ENCODE data around the gene NTNG1. TPM values are rescaled to one million over a fixed set of nuclear protein-coding genes. Genes with fewer than 3 reads are reported as not detected.
A peak's percentile ranks its signal among the peaks of the same experiment; 100 is the strongest.

The NTNG1 gene
- total and polyA plus RNA-seq, 9 donors: 10.9 to 21.3 (median 13.8) TPM

DNA sequence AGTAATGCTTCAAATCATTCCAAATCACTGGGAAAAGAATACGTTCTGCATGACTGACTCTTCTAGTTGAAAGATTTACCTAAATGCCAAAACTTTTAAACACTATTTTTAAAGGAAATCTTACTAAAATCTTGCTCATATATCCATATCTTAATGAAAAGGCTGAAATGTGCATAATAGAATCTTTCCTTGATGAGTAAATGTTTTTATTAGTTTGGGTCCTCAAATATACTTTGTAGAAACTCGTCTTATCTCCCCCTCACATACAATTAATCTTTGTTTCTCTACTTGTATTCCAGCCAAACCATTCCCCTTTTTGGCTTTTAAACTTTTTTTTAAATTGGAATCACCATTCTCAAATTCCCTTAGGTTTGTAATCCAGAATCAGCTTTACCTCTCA lies 110.2 kb downstream of the NTNG1 start:
- Histone ChIP-seq H3K36me3 (ENCODE audit: control insufficient read depth, insufficient read depth, low read length) (no peaks in the 10 kb centered on the region), H3K27ac (ENCODE audit: low read length) (no peak overlapping the region), H3K27me3 (ENCODE audit: control insufficient read depth, insufficient read depth, low read length) (no peaks in the 10 kb centered on the region), H3K9me3 (replicated peaks; ENCODE audit: control insufficient read depth, low read depth, low read length) (no peaks in the 10 kb centered on the region), H3K4me3 (ENCODE audit: low read length) (no peak overlapping the region), H3K4me1 (ENCODE audit: control insufficient read depth, insufficient read depth, low read length) (no peaks in the 10 kb centered on the region)
- WGBS (ENCODE audit: insufficient coverage): 0% methylated on average over 1 of the region's 2 CpGs
- no peak for DNase-seq

DNA sequence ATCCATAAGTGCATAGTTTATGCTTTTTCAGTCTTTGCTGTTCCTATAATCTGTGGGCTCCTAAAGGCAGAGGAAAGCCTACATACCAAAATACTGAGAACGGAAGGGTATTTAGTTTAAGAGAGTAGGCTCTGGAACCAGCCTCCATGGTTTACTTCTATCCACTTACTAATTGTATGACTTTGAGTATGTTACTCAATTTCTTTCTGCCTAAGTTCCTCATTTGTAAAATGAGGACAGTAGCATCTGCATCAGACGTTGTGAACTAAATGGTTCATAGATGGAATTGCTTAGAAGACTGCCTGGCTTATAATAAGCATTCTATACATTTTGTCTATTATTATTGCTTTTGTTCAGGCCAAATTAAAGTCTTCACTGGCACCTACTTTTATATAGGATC lies 111.0 kb downstream of the NTNG1 start:
- Histone ChIP-seq H3K9me3 (replicated peaks; ENCODE audit: control insufficient read depth, low read depth, low read length) (no peaks in the 10 kb centered on the region), H3K27me3 (ENCODE audit: control insufficient read depth, insufficient read depth, low read length) (no peaks in the 10 kb centered on the region), H3K4me1 (ENCODE audit: control insufficient read depth, insufficient read depth, low read length) (no peaks in the 10 kb centered on the region), H3K27ac (ENCODE audit: low read length) (no peak overlapping the region), H3K4me3 (ENCODE audit: low read length) (no peak overlapping the region), H3K36me3 (ENCODE audit: control insufficient read depth, insufficient read depth, low read length) (no peaks in the 10 kb centered on the region)
- DNase-seq: no peak
- no CpG with 5 or more reads among the region's 2 CpGs for WGBS (ENCODE audit: insufficient coverage)

GRCh38 chr1:107252271-107252670 lies 111.4 kb downstream of the NTNG1 start:
- WGBS (ENCODE audit: insufficient coverage): 72% methylated on average over 2 of the region's 2 CpGs
- Histone ChIP-seq H3K27ac (ENCODE audit: low read length) (no peak overlapping the region), H3K27me3 (ENCODE audit: control insufficient read depth, insufficient read depth, low read length) (no peaks in the 10 kb centered on the region), H3K4me3 (ENCODE audit: low read length) (no peak overlapping the region), H3K36me3 (ENCODE audit: control insufficient read depth, insufficient read depth, low read length) (no peaks in the 10 kb centered on the region), H3K4me1 (ENCODE audit: control insufficient read depth, insufficient read depth, low read length) (no peaks in the 10 kb centered on the region), H3K9me3 (replicated peaks; ENCODE audit: control insufficient read depth, low read depth, low read length) (no peaks in the 10 kb centered on the region)
- DNase-seq: peak; percentile 9

GRCh38 chr1:107254306-107254705 lies 113.5 kb downstream of the NTNG1 start:
- Histone ChIP-seq H3K36me3 (ENCODE audit: control insufficient read depth, insufficient read depth, low read length) (no peaks in the 10 kb centered on the region), H3K27me3 (ENCODE audit: control insufficient read depth, insufficient read depth, low read length) (no peaks in the 10 kb centered on the region), H3K4me3 (ENCODE audit: low read length) (no peak overlapping the region), H3K9me3 (replicated peaks; ENCODE audit: control insufficient read depth, low read depth, low read length) (no peaks in the 10 kb centered on the region), H3K4me1 (ENCODE audit: control insufficient read depth, insufficient read depth, low read length) (no peaks in the 10 kb centered on the region), H3K27ac (ENCODE audit: low read length) (no peak overlapping the region)
- DNase-seq: no peak
- 90% methylated on average over 2 of the region's 5 CpGs for WGBS (ENCODE audit: insufficient coverage)

GRCh38 chr1:107255469-107255868 lies 114.6 kb downstream of the NTNG1 start:
- no peaks in the 10 kb centered on the region for H3K36me3 ChIP-seq (ENCODE audit: control insufficient read depth, insufficient read depth, low read length)
- no peaks in the 10 kb centered on the region for H3K27me3 ChIP-seq (ENCODE audit: control insufficient read depth, insufficient read depth, low read length)
- H3K27ac ChIP-seq (ENCODE audit: low read length): no peak overlapping the region
- H3K4me1 ChIP-seq (ENCODE audit: control insufficient read depth, insufficient read depth, low read length): no peaks in the 10 kb centered on the region
- no peak for DNase-seq
- H3K4me3 ChIP-seq (ENCODE audit: low read length): no peak overlapping the region
- no CpG with 5 or more reads among the region's 3 CpGs for WGBS (ENCODE audit: insufficient coverage)
- H3K9me3 ChIP-seq (replicated peaks; ENCODE audit: control insufficient read depth, low read depth, low read length): no peaks in the 10 kb centered on the region

- DNase-seq: no peak
- Histone ChIP-seq H3K36me3 (ENCODE audit: control insufficient read depth, insufficient read depth, low read length) (no peaks in the 10 kb centered on the region), H3K27me3 (ENCODE audit: control insufficient read depth, insufficient read depth, low read length) (no peaks in the 10 kb centered on the region), H3K4me1 (ENCODE audit: control insufficient read depth, insufficient read depth, low read length) (no peaks in the 10 kb centered on the region), H3K4me3 (ENCODE audit: low read length) (no peak overlapping the region), H3K27ac (ENCODE audit: low read length) (no peak overlapping the region), H3K9me3 (replicated peaks; ENCODE audit: control insufficient read depth, low read depth, low read length) (no peaks in the 10 kb centered on the region)
- WGBS (ENCODE audit: insufficient coverage): 85% methylated on average over 2 of the region's 5 CpGs
These were observed 121.8 kb downstream of the NTNG1 start for GRCh38 chr1:107262467-107263286.

- WGBS (ENCODE audit: insufficient coverage): no CpG with 5 or more reads among the region's 1 CpG
- H3K27me3 ChIP-seq (ENCODE audit: control insufficient read depth, insufficient read depth, low read length): no peaks in the 10 kb centered on the region
- H3K36me3 ChIP-seq (ENCODE audit: control insufficient read depth, insufficient read depth, low read length): no peaks in the 10 kb centered on the region
- H3K27ac ChIP-seq (ENCODE audit: low read length): no peak overlapping the region
- no peaks in the 10 kb centered on the region for H3K9me3 ChIP-seq (replicated peaks; ENCODE audit: control insufficient read depth, low read depth, low read length)
- no peaks in the 10 kb centered on the region for H3K4me1 ChIP-seq (ENCODE audit: control insufficient read depth, insufficient read depth, low read length)
- no peak for DNase-seq
- no peak overlapping the region for H3K4me3 ChIP-seq (ENCODE audit: low read length)
These were observed 122.6 kb downstream of the NTNG1 start for GRCh38 chr1:107263291-107263915.

- WGBS (ENCODE audit: insufficient coverage): 20% methylated on average over 1 of the region's 4 CpGs
- H3K27ac ChIP-seq (ENCODE audit: low read length): no peak overlapping the region
- no peak overlapping the region for H3K4me3 ChIP-seq (ENCODE audit: low read length)
- no peaks in the 10 kb centered on the region for H3K36me3 ChIP-seq (ENCODE audit: control insufficient read depth, insufficient read depth, low read length)
- H3K4me1 ChIP-seq (ENCODE audit: control insufficient read depth, insufficient read depth, low read length): no peaks in the 10 kb centered on the region
- DNase-seq: no peak
- H3K27me3 ChIP-seq (ENCODE audit: control insufficient read depth, insufficient read depth, low read length): no peaks in the 10 kb centered on the region
- no peaks in the 10 kb centered on the region for H3K9me3 ChIP-seq (replicated peaks; ENCODE audit: control insufficient read depth, low read depth, low read length)
These were observed 123.2 kb downstream of the NTNG1 start for GRCh38 chr1:107264007-107264406.

DNA sequence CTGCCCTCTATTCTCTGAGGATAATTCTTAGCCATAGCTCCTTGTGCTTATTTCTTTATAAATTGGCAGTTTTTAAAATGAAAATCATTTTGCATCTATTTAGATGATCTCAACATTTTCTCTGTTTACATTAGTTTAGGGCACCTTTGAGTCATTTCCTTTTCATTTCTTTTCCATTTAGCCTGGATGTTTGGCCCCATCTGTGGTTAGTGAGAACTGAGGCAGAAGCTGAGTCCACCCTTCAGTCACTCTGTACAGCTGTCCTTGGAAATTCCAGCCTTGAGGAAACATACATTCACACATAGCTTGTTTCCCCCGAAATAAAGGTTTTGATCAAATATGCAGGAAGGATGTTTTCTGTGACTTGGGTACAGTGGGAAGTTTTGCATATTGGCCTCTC lies 123.7 kb downstream of the NTNG1 start:
- Histone ChIP-seq H3K27me3 (ENCODE audit: control insufficient read depth, insufficient read depth, low read length) (no peaks in the 10 kb centered on the region), H3K4me1 (ENCODE audit: control insufficient read depth, insufficient read depth, low read length) (no peaks in the 10 kb centered on the region), H3K4me3 (ENCODE audit: low read length) (no peak overlapping the region), H3K36me3 (ENCODE audit: control insufficient read depth, insufficient read depth, low read length) (no peaks in the 10 kb centered on the region), H3K9me3 (replicated peaks; ENCODE audit: control insufficient read depth, low read depth, low read length) (no peaks in the 10 kb centered on the region), H3K27ac (ENCODE audit: low read length) (no peak overlapping the region)
- no CpG with 5 or more reads among the region's 1 CpG for WGBS (ENCODE audit: insufficient coverage)
- no peak for DNase-seq

GRCh38 chr1:107267489-107267888 lies 126.7 kb downstream of the NTNG1 start:
- DNase-seq: no peak
- Histone ChIP-seq H3K27ac (ENCODE audit: low read length) (no peak overlapping the region), H3K36me3 (ENCODE audit: control insufficient read depth, insufficient read depth, low read length) (no peaks in the 10 kb centered on the region), H3K4me1 (ENCODE audit: control insufficient read depth, insufficient read depth, low read length) (no peaks in the 10 kb centered on the region), H3K27me3 (ENCODE audit: control insufficient read depth, insufficient read depth, low read length) (no peaks in the 10 kb centered on the region), H3K4me3 (ENCODE audit: low read length) (no peak overlapping the region), H3K9me3 (replicated peaks; ENCODE audit: control insufficient read depth, low read depth, low read length) (no peaks in the 10 kb centered on the region)
- 57% methylated on average over 3 of the region's 3 CpGs for WGBS (ENCODE audit: insufficient coverage)
